Prostate gland (tissue), 2 donors: Measurements from ENCODE around the gene TRABD.

Experiments
- POLR2A ChIP-seq: fragments of 450-650 bp; IDR thresholded peaks from one replicate; pipeline ENCODE4 v1.6.1; 2016; ENCODE audit warnings: antibody characterized with exemption, mild to moderate bottlenecking
- POLR2AphosphoS5 ChIP-seq: sonication (generic); formaldehyde crosslinking; IDR thresholded peaks from one replicate; pipeline ENCODE4 v1.6.1; 2017; ENCODE audit warnings: antibody characterized with exemption
- TF ChIP-seq, protein P1 (sequence below), 4 experiments: fragments of 200-600 bp in 2 of 4; fragments of 450-650 bp in 2 of 4; sonication (generic) in 2 of 4; IDR thresholded peaks; 1 replicate in 3 of 4; 2 replicates in 1 of 4; pipeline ENCODE4 v1.5.1; 2016 to 2019; ENCODE audit warnings: antibody characterized with exemption in 4 of 4, mild to moderate bottlenecking in 2 of 4, moderate library complexity in 2 of 4

DNA sequence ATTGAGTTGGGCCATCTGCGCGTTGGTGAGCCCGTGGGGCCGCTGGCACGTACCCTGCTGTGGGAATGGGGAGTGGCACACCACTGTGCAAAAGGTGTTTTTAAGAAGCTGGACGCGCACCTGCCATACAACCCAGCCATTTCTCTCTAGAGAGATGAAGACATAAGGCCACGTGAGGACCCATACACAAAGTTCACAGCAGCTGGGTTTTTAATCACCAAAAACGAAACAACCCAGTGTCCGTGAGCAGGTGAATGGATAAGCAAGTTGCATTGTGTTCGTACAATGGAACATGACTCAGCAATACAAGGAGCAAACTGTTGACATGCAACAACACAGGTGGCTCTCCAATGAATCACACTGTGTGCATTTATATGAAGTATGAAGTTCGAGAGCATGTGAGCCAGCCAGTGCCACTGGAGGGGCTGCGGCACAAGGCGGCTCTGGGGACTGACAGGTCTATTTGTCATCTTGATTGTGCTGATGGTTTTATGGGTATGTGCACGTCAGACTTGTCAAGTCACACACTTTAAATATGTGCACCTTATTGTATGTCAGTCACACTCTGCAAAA, 45.8 kb upstream of the TRABD start:
- TF ChIP-seq, protein P1, sequence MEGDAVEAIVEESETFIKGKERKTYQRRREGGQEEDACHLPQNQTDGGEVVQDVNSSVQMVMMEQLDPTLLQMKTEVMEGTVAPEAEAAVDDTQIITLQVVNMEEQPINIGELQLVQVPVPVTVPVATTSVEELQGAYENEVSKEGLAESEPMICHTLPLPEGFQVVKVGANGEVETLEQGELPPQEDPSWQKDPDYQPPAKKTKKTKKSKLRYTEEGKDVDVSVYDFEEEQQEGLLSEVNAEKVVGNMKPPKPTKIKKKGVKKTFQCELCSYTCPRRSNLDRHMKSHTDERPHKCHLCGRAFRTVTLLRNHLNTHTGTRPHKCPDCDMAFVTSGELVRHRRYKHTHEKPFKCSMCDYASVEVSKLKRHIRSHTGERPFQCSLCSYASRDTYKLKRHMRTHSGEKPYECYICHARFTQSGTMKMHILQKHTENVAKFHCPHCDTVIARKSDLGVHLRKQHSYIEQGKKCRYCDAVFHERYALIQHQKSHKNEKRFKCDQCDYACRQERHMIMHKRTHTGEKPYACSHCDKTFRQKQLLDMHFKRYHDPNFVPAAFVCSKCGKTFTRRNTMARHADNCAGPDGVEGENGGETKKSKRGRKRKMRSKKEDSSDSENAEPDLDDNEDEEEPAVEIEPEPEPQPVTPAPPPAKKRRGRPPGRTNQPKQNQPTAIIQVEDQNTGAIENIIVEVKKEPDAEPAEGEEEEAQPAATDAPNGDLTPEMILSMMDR (IDR thresholded peaks at IDR 0.05): no peak
- TF ChIP-seq POLR2AphosphoS5: no peak
- no peak for TF ChIP-seq POLR2A
